Endothelial cell of umbilical vein (primary cell): ENCODE results near the gene CBFA2T3.

ENCODE experiments used
- CTCF ChIP-seq, 2 donors: IDR thresholded peaks; 1 replicate in 1 of 2; 2 replicates in 1 of 2; pipeline ENCODE4 v1.5.1; 2011; ENCODE audit warnings: low read length in 2 of 2, mild to moderate bottlenecking in 2 of 2, moderate library complexity in 2 of 2, control low read depth in 1 of 2, inconsistent platforms in 1 of 2, low read depth in 1 of 2; ENCODE audit not compliant: insufficient read depth in 1 of 2; ENCODE audit errors: extremely low read depth in 1 of 2
- EZH2 ChIP-seq: IDR thresholded peaks from 2 replicates; pipeline ENCODE4 v1.6.1; 2012; ENCODE audit warnings: borderline replicate concordance, low read depth, mild to moderate bottlenecking, moderate library complexity, low read length, inconsistent platforms; ENCODE audit not compliant: severe bottlenecking
- POLR2AphosphoS5 ChIP-seq: IDR thresholded peaks from 2 replicates; pipeline ENCODE4 v1.6.1; 2012; ENCODE audit warnings: low read depth, mild to moderate bottlenecking, control low read depth, low read length, moderate library complexity; ENCODE audit not compliant: insufficient read depth

- no peak for TF ChIP-seq EZH2
- no peak for TF ChIP-seq CTCF (IDR thresholded peaks at IDR 0.05; ENCODE audit: extremely low read depth in 1 of 2, insufficient read depth in 1 of 2, low read depth in 1 of 2, low read length in 2 of 2)
- no peak for TF ChIP-seq POLR2AphosphoS5
Observed at GRCh38 chr16:88868974-88869672, 107.9 kb downstream of the CBFA2T3 start.
